Loucy (cell line): ENCODE results near the gene SH3YL1.

Source experiments
- H2AFZ ChIP-seq: fragments of 200-600 bp; sonication (generic); 2 replicates; pipeline ENCODE4 v1.6.0; 2016; ENCODE audit warnings: antibody characterized with exemption, mild to moderate bottlenecking, low read length, moderate library complexity
- H3F3A ChIP-seq: fragments of 200-600 bp; 2 replicates; pipeline ENCODE4 v1.6.0; 2016; ENCODE audit warnings: antibody characterized with exemption, low read depth, mild to moderate bottlenecking
- H3K27me3 ChIP-seq: fragments of 200-600 bp; sonication (generic); 2 replicates; pipeline ENCODE4 v1.6.1; 2014; ENCODE audit warnings: low read length, mild to moderate bottlenecking; ENCODE audit not compliant: insufficient read depth, poor library complexity, severe bottlenecking
- H3K36me3 ChIP-seq: fragments of 200-600 bp; sonication (generic); 2 replicates; pipeline ENCODE4 v1.6.1; 2016; ENCODE audit warnings: low read length; ENCODE audit not compliant: insufficient read depth
- H3K4me1 ChIP-seq: fragments of 200-600 bp; sonication (generic); 2 replicates; pipeline ENCODE4 v1.5.1; 2014; ENCODE audit warnings: low read length, mild to moderate bottlenecking; ENCODE audit not compliant: insufficient read depth, poor library complexity, severe bottlenecking
- H3K4me2 ChIP-seq: fragments of 200-600 bp; sonication (generic); 2 replicates; pipeline ENCODE4 v1.6.0; 2014; ENCODE audit warnings: antibody characterized with exemption, low read length, low read depth, mild to moderate bottlenecking; ENCODE audit not compliant: poor library complexity, severe bottlenecking
- H3K4me3 ChIP-seq: fragments of 200-600 bp; sonication (generic); 2 replicates; pipeline ENCODE4 v1.5.1; 2014; ENCODE audit warnings: low read length, mild to moderate bottlenecking, mixed read lengths; ENCODE audit not compliant: poor library complexity, severe bottlenecking
- H3K79me2 ChIP-seq: fragments of 200-600 bp; sonication (generic); 2 replicates; pipeline ENCODE4 v1.6.1; 2014; ENCODE audit warnings: low read length; ENCODE audit not compliant: insufficient read depth
- H3K9ac ChIP-seq: fragments of 200-600 bp; sonication (generic); 2 replicates; pipeline ENCODE4 v1.6.0; 2014; ENCODE audit warnings: mild to moderate bottlenecking, low read depth, low read length, moderate library complexity; ENCODE audit not compliant: poor library complexity, severe bottlenecking
- H3K9me2 ChIP-seq: fragments of 200-600 bp; sonication (generic); replicated peaks from 2 replicates; pipeline ENCODE4 v1.6.1; 2016; ENCODE audit warnings: low read depth, low read length, mixed read lengths
- H3K9me3 ChIP-seq: fragments of 200-600 bp; sonication (generic); 2 replicates; pipeline ENCODE4 v1.6.1; 2014; ENCODE audit warnings: mild to moderate bottlenecking, antibody characterized with exemption, low read length, low read depth; ENCODE audit not compliant: insufficient read depth
- H4K20me1 ChIP-seq: fragments of 200-600 bp; sonication (generic); 2 replicates; pipeline ENCODE4 v1.6.0; 2014; ENCODE audit warnings: antibody characterized with exemption, low read length, mild to moderate bottlenecking; ENCODE audit not compliant: insufficient read depth, poor library complexity, severe bottlenecking
- CTCF ChIP-seq: fragments of 200-600 bp; sonication (generic); conservative IDR thresholded peaks from 2 replicates; pipeline ENCODE4 v1.5.1; 2014; ENCODE audit warnings: mild to moderate bottlenecking, antibody characterized with exemption, low read length
- EZH2phosphoT487 ChIP-seq: fragments of 200-600 bp; IDR thresholded peaks from 2 replicates; pipeline ENCODE4 v1.6.1; 2018; ENCODE audit warnings: antibody characterized with exemption, mild to moderate bottlenecking, moderate library complexity, borderline replicate concordance

SH3YL1 gene

DNA sequence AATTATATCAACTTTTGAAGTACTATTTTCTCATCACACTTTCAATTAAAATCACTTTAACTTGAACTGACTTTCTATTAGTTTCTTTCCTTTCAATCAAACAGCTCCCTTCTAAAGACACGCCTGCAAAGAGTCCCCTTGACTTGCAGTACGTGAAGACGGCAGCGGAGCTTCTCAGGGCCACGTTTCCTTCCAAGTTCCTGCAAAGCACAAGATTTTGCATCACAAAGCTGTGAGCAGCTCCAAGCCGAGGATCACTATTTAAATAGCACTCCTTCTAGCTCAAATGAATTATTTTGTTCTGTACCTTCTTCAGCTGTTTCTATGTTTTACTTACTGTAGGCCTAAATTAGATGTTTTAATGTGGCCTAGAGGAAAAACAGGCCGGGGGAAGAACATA is 30.8 kb downstream of the SH3YL1 start:
- no peaks in the 10 kb centered on the region for H3F3A ChIP-seq
- H4K20me1 ChIP-seq, result no peaks in the 10 kb centered on the region
- H3K9ac ChIP-seq, result no peak overlapping the region
- no peaks in the 10 kb centered on the region for H3K36me3 ChIP-seq
- TF ChIP-seq CTCF, result no peak
- TF ChIP-seq EZH2phosphoT487, result no peak
- H3K4me2 ChIP-seq, result no peak overlapping the region
- H3K9me2 ChIP-seq, result no peaks in the 10 kb centered on the region
- no peak overlapping the region for H2AFZ ChIP-seq
- no peaks in the 10 kb centered on the region for H3K4me1 ChIP-seq
- no peaks in the 10 kb centered on the region for H3K9me3 ChIP-seq
- no peaks in the 10 kb centered on the region for H3K27me3 ChIP-seq
- no peaks in the 10 kb centered on the region for H3K79me2 ChIP-seq
- H3K4me3 ChIP-seq, result no peak overlapping the region

- H3K4me1 ChIP-seq, result no peaks in the 10 kb centered on the region
- H3K9me2 ChIP-seq, result no peaks in the 10 kb centered on the region
- H3K4me2 ChIP-seq, result no peak overlapping the region
- H3K9me3 ChIP-seq, result no peaks in the 10 kb centered on the region
- no peaks in the 10 kb centered on the region for H4K20me1 ChIP-seq
- no peak overlapping the region for H3K4me3 ChIP-seq
- no peaks in the 10 kb centered on the region for H3K27me3 ChIP-seq
- H3K36me3 ChIP-seq, result no peaks in the 10 kb centered on the region
- H2AFZ ChIP-seq, result no peak overlapping the region
- no peak for TF ChIP-seq EZH2phosphoT487
- TF ChIP-seq CTCF, result no peak
- no peaks in the 10 kb centered on the region for H3F3A ChIP-seq
- no peak overlapping the region for H3K9ac ChIP-seq
- no peaks in the 10 kb centered on the region for H3K79me2 ChIP-seq
Measured at GRCh38 chr2:231521-232185, 32.2 kb downstream of the SH3YL1 start.

DNA sequence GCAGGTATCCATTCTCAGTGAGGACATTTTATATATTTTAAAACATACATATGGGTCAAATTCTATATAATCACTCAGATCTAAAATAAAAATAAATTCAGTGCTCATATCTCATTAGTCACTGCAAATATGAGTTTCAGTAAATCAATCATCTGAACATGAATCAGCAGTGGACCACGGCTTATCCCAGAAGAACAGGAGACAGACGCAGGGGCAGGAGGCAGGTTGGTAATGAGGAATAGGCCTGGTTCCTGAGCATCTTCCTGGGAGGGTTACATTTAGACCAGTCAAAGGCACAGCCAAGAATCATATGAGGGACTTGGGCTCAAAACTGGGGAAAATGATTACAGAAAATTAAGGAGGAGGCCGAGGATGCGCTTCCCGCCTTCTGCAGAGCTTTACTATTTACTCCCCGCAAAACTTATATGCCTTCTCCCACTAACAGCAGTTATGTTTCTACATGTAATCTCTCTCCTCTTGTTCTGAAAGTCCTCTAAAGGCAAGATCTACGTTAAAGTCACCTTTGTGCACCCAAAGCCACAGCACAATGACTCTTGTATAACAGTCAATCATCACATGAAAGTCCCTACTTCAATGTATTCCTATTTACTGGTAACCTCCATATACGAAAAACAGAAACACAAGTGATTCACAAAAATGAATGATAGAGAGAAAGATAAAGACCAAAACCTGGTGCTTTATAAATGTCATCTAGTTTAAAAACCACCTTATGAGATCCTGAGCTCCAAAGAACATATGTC is 35.1 kb downstream of the SH3YL1 start:
- TF ChIP-seq CTCF, result no peak
- no peak for TF ChIP-seq EZH2phosphoT487

More for the DNA sequence above, 35.1 kb downstream of the SH3YL1 start:
- Histone ChIP-seq H3K4me3 (no peak overlapping the region), H2AFZ (no peak overlapping the region), H3K9me3 (no peaks in the 10 kb centered on the region), H3K36me3 (no peaks in the 10 kb centered on the region), H3F3A (no peaks in the 10 kb centered on the region), H3K9me2 (no peaks in the 10 kb centered on the region), H3K79me2 (no peaks in the 10 kb centered on the region), H3K4me1 (no peaks in the 10 kb centered on the region), H3K27me3 (no peaks in the 10 kb centered on the region), H4K20me1 (no peaks in the 10 kb centered on the region), H3K9ac (no peak overlapping the region), H3K4me2 (no peak overlapping the region)
